ENCODE measurements around the gene MS4A10. TPM values are rescaled to one million over a fixed set of nuclear protein-coding genes. Genes with fewer than 3 reads are reported as not detected.

The MS4A10 gene
- polyA plus RNA-seq, 1 donor (not counting 4 experiments of a cell fraction or from before 2014, with no cell fraction given) = not detected

GRCh38 chr11:60810569-60810968, 25.4 kb downstream of the MS4A10 start:
- Histone ChIP-seq H4K20me1 (ENCODE audit: control insufficient read depth, extremely low read depth, insufficient read depth, low read length) (no peaks in the 10 kb centered on the region), H3K36me3 (ENCODE audit: control insufficient read depth in 2 of 2, extremely low read depth in 1 of 2, insufficient read depth in 2 of 2, low read length in 2 of 2) (no peaks in the 10 kb centered on the region), H3K27me3 (ENCODE audit: control insufficient read depth, extremely low read depth, insufficient read depth, low read length) (no peaks in the 10 kb centered on the region), H2AFZ (ENCODE audit: control insufficient read depth, low read length) (no peak overlapping the region), H3K4me2 (ENCODE audit: control insufficient read depth, extremely low read depth, insufficient read depth, low read depth, low read length) (no peak overlapping the region), H3K79me2 (ENCODE audit: control insufficient read depth, insufficient read depth, low read length) (no peaks in the 10 kb centered on the region), H3K27ac (ENCODE audit: control insufficient read depth, insufficient read depth, low read length) (no peak overlapping the region), H3K4me3 (ENCODE audit: control insufficient read depth in 2 of 3, extremely low read depth in 1 of 3, insufficient read depth in 2 of 3, low read depth in 1 of 3, low read length in 3 of 3) (no peak overlapping the region), H3K9ac (ENCODE audit: control insufficient read depth, extremely low read depth, insufficient read depth, low read length) (no peak overlapping the region), H3K9me1 (ENCODE audit: control insufficient read depth, extremely low read depth, insufficient read depth, low read length) (no peaks in the 10 kb centered on the region), H3K4me1 (ENCODE audit: control insufficient read depth, extremely low read depth, insufficient read depth, low read length) (no peaks in the 10 kb centered on the region), H3K9me3 (ENCODE audit: control insufficient read depth, low read depth, low read length) (no peaks in the 10 kb centered on the region)
- TF ChIP-seq CTCF (optimal IDR thresholded peaks at IDR 0.05 in 1 of 3, IDR thresholded peaks at IDR 0.05 in 1 of 3, conservative IDR thresholded peaks at IDR 0.05 in 1 of 3; ENCODE audit: extremely low read depth in 1 of 3, insufficient read depth in 2 of 3, low read length in 3 of 3) = no peak
- TF ChIP-seq EZH2 (IDR thresholded peaks at IDR 0.05; ENCODE audit: low read length) = no peak
- no peak for FAIRE-seq
- dilution Hi-C loops (cut with MboI; ENCODE audit: extremely low pct_ligation_motif_present, low sequenced_read_pairs) = no loop called here
- no peak for DNase-seq (ENCODE audit: low read depth, low spot score)

- TF ChIP-seq CTCF (optimal IDR thresholded peaks at IDR 0.05 in 1 of 3, IDR thresholded peaks at IDR 0.05 in 1 of 3, conservative IDR thresholded peaks at IDR 0.05 in 1 of 3; ENCODE audit: extremely low read depth in 1 of 3, insufficient read depth in 2 of 3, low read length in 3 of 3) (no peak), EZH2 (IDR thresholded peaks at IDR 0.05; ENCODE audit: low read length) (no peak)
- no peak overlapping the region for H2AFZ ChIP-seq (ENCODE audit: control insufficient read depth, low read length)
- FAIRE-seq = no peak
- no peak overlapping the region for H3K9ac ChIP-seq (ENCODE audit: control insufficient read depth, extremely low read depth, insufficient read depth, low read length)
- H4K20me1 ChIP-seq (ENCODE audit: control insufficient read depth, extremely low read depth, insufficient read depth, low read length) = no peaks in the 10 kb centered on the region
- no peaks in the 10 kb centered on the region for H3K79me2 ChIP-seq (ENCODE audit: control insufficient read depth, insufficient read depth, low read length)
- no peak for DNase-seq (ENCODE audit: low read depth, low spot score)
- no peak overlapping the region for H3K27ac ChIP-seq (ENCODE audit: control insufficient read depth, insufficient read depth, low read length)
- dilution Hi-C loops (cut with MboI; ENCODE audit: extremely low pct_ligation_motif_present, low sequenced_read_pairs) = no loop called here
- H3K9me1 ChIP-seq (ENCODE audit: control insufficient read depth, extremely low read depth, insufficient read depth, low read length) = no peaks in the 10 kb centered on the region
- no peaks in the 10 kb centered on the region for H3K4me1 ChIP-seq (ENCODE audit: control insufficient read depth, extremely low read depth, insufficient read depth, low read length)
- H3K36me3 ChIP-seq (ENCODE audit: control insufficient read depth in 2 of 2, extremely low read depth in 1 of 2, insufficient read depth in 2 of 2, low read length in 2 of 2) = no peaks in the 10 kb centered on the region
- H3K9me3 ChIP-seq (ENCODE audit: control insufficient read depth, low read depth, low read length) = no peaks in the 10 kb centered on the region
- no peaks in the 10 kb centered on the region for H3K27me3 ChIP-seq (ENCODE audit: control insufficient read depth, extremely low read depth, insufficient read depth, low read length)
- H3K4me3 ChIP-seq (ENCODE audit: control insufficient read depth in 2 of 3, extremely low read depth in 1 of 3, insufficient read depth in 2 of 3, low read depth in 1 of 3, low read length in 3 of 3) = no peak overlapping the region
- H3K4me2 ChIP-seq (ENCODE audit: control insufficient read depth, extremely low read depth, insufficient read depth, low read depth, low read length) = no peak overlapping the region
Measured at GRCh38 chr11:60813324-60813723, 28.2 kb downstream of the MS4A10 start.
